Neural cell (in vitro differentiated cells): ENCODE data around the gene MLPH. TPM values are rescaled to one million over a fixed set of nuclear protein-coding genes. Genes with fewer than 3 reads are reported as not detected.

ENCODE experiments used
- H2AFZ ChIP-seq: fragments of 200-600, 300-800 bp; sonication (generic), shearing (Covaris generic); 2 replicates; pipeline ENCODE4 v1.6.0; 2014; ENCODE audit warnings: low read depth, mild to moderate bottlenecking, antibody characterized with exemption, low read length, moderate library complexity
- H3F3A ChIP-seq: fragments of 200-600 bp; shearing (Covaris generic); 2 replicates; pipeline ENCODE4 v1.6.1; 2016; ENCODE audit warnings: mild to moderate bottlenecking, moderate library complexity, mixed read lengths, antibody characterized with exemption, low read length; ENCODE audit not compliant: insufficient read depth, poor library complexity, severe bottlenecking
- H3K27ac ChIP-seq: fragments of 200-600, 300-800 bp; sonication (generic), shearing (Covaris generic); 2 replicates; pipeline ENCODE4 v1.5.1; 2014; ENCODE audit warnings: mild to moderate bottlenecking, low read length, moderate library complexity
- H3K27me3 ChIP-seq: fragments of 300-800, 200-600 bp; sonication (generic), shearing (Covaris generic); 2 replicates; pipeline ENCODE4 v1.6.0; 2014; ENCODE audit warnings: mild to moderate bottlenecking, low read depth, low read length, moderate library complexity; ENCODE audit not compliant: insufficient read depth
- H3K36me3 ChIP-seq: fragments of 300-800, 200-600 bp; sonication (generic), shearing (Covaris generic); 2 replicates; pipeline ENCODE4 v1.5.1; 2014; ENCODE audit warnings: mild to moderate bottlenecking, antibody characterized with exemption, low read length, moderate library complexity; ENCODE audit not compliant: insufficient read depth
- H3K4me2 ChIP-seq: fragments of 300-800, 200-600 bp; sonication (generic), shearing (Covaris generic); 2 replicates; pipeline ENCODE4 v1.6.0; 2014; ENCODE audit warnings: mild to moderate bottlenecking, low read length
- H3K4me3 ChIP-seq: fragments of 300-800, 200-600 bp; sonication (generic), shearing (Covaris generic); 2 replicates; pipeline ENCODE4 v1.5.1; 2014; ENCODE audit warnings: mild to moderate bottlenecking, low read length, moderate library complexity
- H3K79me2 ChIP-seq: fragments of 200-600 bp; shearing (Covaris generic); replicated peaks from 2 replicates; pipeline ENCODE4 v1.6.0; 2014; ENCODE audit warnings: mild to moderate bottlenecking, low read length, moderate library complexity; ENCODE audit not compliant: insufficient read depth
- H3K9ac ChIP-seq: fragments of 300-800, 200-600 bp; sonication (generic), shearing (Covaris generic); 2 replicates; pipeline ENCODE4 v1.6.1; 2016; ENCODE audit warnings: mild to moderate bottlenecking, low read length, mixed read lengths
- H3K9me2 ChIP-seq: fragments of 200-600 bp; shearing (Covaris generic); 2 replicates; pipeline ENCODE4 v1.6.1; 2016; ENCODE audit warnings: mild to moderate bottlenecking, low read length, mixed read lengths; ENCODE audit not compliant: insufficient read depth
- H3K9me3 ChIP-seq: fragments of 200-600, 300-800 bp; sonication (generic), shearing (Covaris generic); 2 replicates; pipeline ENCODE4 v1.6.1; 2016; ENCODE audit warnings: mild to moderate bottlenecking, mixed run types, low read length, moderate library complexity, mixed read lengths
- H4K20me1 ChIP-seq: fragments of 200-600 bp; shearing (Covaris generic); 2 replicates; pipeline ENCODE4 v1.6.1; 2016; ENCODE audit warnings: mild to moderate bottlenecking, mixed run types; ENCODE audit not compliant: insufficient read depth
- EP300 ChIP-seq: fragments of 450-650 bp; conservative IDR thresholded peaks from 2 replicates; pipeline ENCODE4 v1.6.1; 2014; ENCODE audit warnings: antibody characterized with exemption, mild to moderate bottlenecking, moderate library complexity; ENCODE audit not compliant: poor library complexity, severe bottlenecking
- EZH2 ChIP-seq: fragments of 200-600, 300-800 bp; shearing (Covaris generic), sonication (generic); IDR thresholded peaks from 2 replicates; pipeline ENCODE4 v1.6.1; 2014; ENCODE audit warnings: antibody characterized with exemption, low read length, borderline replicate concordance, mild to moderate bottlenecking; ENCODE audit not compliant: insufficient read depth, poor library complexity, severe bottlenecking
- MXI1 ChIP-seq: fragments of 450-650 bp; conservative IDR thresholded peaks from 2 replicates; pipeline ENCODE4 v1.6.1; 2014; ENCODE audit warnings: antibody characterized with exemption, mild to moderate bottlenecking; ENCODE audit not compliant: poor library complexity, severe bottlenecking
- POLR2AphosphoS5 ChIP-seq: IDR thresholded peaks from 2 replicates; pipeline ENCODE4 v1.6.1; 2012
- RAD21 ChIP-seq: fragments of 450-650 bp; conservative IDR thresholded peaks from 2 replicates; pipeline ENCODE4 v1.6.1; 2014; ENCODE audit warnings: antibody characterized with exemption, mild to moderate bottlenecking, moderate library complexity
- SMC3 ChIP-seq: fragments of 450-650 bp; conservative IDR thresholded peaks from 2 replicates; pipeline ENCODE4 v1.6.1; 2014; ENCODE audit warnings: antibody characterized with exemption, mild to moderate bottlenecking, moderate library complexity; ENCODE audit not compliant: poor library complexity
- TAF1 ChIP-seq: IDR thresholded peaks from 2 replicates; pipeline ENCODE4 v1.6.1; 2012; ENCODE audit warnings: low read depth
- polyA plus RNA-seq: library from polyadenylated mRNA; depleted of rRNA; stranded (reverse); fragments of >200 nt; gene quantifications from 2 replicates; pipeline ENCODE4 v1.2.3, GENCODE V29; 2014
- TF ChIP-seq, protein P1 (sequence below): fragments of 450-650 bp; IDR thresholded peaks from 2 replicates; pipeline ENCODE4 v1.5.1; 2014; ENCODE audit warnings: antibody characterized with exemption, mild to moderate bottlenecking, moderate library complexity; ENCODE audit not compliant: poor library complexity, severe bottlenecking
- TF ChIP-seq, protein P2 (sequence below): IDR thresholded peaks from 2 replicates; pipeline ENCODE4 v1.6.1; 2012; ENCODE audit warnings: borderline replicate concordance

MLPH gene
- polyA plus RNA-seq, 1 donor from 2014 or later = not detected

DNA sequence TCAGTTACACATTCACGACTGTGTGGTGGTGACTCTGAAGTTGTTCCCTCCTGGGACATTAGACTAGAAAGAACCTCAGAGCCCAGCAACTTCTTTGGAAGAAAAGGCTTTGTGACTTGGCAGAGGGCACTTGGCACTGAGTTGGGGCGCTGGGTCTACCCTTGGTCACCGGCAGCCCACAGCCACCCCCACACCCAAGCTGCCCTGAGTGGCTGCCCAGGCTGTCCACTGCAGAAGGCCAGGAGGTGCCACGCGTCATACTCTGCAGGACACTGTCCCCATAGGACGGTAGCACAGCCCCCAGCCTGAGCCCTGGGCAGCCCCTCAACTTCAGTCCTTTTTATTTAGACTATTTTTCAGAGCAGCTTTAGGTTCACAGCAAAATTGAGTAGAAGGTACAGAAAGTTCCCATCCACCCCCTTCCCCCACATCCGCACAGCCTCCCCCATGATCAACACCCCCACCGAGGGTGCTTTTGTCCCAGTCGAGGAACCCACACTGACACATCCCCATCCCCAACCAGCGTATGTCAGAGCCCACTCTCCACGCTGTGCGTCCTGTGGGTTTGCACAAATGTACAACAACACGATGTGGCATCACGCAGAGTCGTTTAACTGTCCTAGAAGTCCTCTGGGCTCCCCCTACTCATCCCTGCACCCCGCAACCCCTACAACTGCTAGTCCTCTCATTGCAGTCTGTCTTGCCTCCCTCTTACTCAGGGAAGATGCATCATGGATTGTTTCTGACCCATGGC, 80.4 kb downstream of the MLPH start:
- H3F3A ChIP-seq = no peaks in the 10 kb centered on the region
- no peak for TF ChIP-seq TAF1
- TF ChIP-seq, protein P1, sequence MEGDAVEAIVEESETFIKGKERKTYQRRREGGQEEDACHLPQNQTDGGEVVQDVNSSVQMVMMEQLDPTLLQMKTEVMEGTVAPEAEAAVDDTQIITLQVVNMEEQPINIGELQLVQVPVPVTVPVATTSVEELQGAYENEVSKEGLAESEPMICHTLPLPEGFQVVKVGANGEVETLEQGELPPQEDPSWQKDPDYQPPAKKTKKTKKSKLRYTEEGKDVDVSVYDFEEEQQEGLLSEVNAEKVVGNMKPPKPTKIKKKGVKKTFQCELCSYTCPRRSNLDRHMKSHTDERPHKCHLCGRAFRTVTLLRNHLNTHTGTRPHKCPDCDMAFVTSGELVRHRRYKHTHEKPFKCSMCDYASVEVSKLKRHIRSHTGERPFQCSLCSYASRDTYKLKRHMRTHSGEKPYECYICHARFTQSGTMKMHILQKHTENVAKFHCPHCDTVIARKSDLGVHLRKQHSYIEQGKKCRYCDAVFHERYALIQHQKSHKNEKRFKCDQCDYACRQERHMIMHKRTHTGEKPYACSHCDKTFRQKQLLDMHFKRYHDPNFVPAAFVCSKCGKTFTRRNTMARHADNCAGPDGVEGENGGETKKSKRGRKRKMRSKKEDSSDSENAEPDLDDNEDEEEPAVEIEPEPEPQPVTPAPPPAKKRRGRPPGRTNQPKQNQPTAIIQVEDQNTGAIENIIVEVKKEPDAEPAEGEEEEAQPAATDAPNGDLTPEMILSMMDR = no peak
- TF ChIP-seq RAD21 = no peak
- TF ChIP-seq EZH2 = no peak
- no peak for TF ChIP-seq EP300
- TF ChIP-seq, protein P2, sequence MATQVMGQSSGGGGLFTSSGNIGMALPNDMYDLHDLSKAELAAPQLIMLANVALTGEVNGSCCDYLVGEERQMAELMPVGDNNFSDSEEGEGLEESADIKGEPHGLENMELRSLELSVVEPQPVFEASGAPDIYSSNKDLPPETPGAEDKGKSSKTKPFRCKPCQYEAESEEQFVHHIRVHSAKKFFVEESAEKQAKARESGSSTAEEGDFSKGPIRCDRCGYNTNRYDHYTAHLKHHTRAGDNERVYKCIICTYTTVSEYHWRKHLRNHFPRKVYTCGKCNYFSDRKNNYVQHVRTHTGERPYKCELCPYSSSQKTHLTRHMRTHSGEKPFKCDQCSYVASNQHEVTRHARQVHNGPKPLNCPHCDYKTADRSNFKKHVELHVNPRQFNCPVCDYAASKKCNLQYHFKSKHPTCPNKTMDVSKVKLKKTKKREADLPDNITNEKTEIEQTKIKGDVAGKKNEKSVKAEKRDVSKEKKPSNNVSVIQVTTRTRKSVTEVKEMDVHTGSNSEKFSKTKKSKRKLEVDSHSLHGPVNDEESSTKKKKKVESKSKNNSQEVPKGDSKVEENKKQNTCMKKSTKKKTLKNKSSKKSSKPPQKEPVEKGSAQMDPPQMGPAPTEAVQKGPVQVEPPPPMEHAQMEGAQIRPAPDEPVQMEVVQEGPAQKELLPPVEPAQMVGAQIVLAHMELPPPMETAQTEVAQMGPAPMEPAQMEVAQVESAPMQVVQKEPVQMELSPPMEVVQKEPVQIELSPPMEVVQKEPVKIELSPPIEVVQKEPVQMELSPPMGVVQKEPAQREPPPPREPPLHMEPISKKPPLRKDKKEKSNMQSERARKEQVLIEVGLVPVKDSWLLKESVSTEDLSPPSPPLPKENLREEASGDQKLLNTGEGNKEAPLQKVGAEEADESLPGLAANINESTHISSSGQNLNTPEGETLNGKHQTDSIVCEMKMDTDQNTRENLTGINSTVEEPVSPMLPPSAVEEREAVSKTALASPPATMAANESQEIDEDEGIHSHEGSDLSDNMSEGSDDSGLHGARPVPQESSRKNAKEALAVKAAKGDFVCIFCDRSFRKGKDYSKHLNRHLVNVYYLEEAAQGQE = no peak
- no peak for TF ChIP-seq SMC3
- no peak for TF ChIP-seq MXI1
- no peak for TF ChIP-seq POLR2AphosphoS5
- no peaks in the 10 kb centered on the region for H3K9me3 ChIP-seq
- H3K9ac ChIP-seq = no peak overlapping the region
- no peaks in the 10 kb centered on the region for H3K36me3 ChIP-seq
- H3K27ac ChIP-seq = no peak overlapping the region
- H3K27me3 ChIP-seq = no peaks in the 10 kb centered on the region
- H3K9me2 ChIP-seq = no peaks in the 10 kb centered on the region
- H3K4me2 ChIP-seq = no peak overlapping the region
- no peaks in the 10 kb centered on the region for H3K79me2 ChIP-seq
- no peak overlapping the region for H2AFZ ChIP-seq
- H3K4me3 ChIP-seq = no peak overlapping the region
- no peaks in the 10 kb centered on the region for H4K20me1 ChIP-seq

DNA sequence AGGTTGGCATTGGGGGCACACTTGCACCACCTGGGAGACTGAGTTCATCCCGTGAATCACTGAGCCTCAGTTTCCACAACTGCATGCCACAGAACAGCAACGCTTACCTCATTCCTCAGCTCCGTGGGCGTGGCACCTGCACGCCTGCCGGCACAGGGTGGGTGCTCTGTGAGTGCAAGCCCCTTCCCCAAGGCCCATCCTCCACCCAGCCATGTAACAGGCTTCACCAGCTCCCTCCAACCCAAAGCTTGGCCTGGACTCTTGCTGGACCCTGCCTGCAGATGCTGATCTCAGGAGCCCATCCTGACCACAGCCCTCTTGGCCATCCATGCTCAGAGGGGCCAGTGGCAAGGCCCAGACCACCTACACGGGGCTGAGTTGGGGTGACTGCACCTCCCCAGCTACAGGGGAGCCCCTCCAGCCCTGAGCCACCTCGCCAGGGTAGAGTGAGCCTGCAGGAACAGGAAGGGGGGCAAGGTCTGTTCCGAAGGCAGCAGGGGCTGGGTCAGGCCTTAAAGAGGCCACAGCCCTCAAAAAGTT, 81.1 kb downstream of the MLPH start:
- Histone ChIP-seq H2AFZ (no peak overlapping the region), H3K4me2 (no peak overlapping the region), H3K9me3 (no peaks in the 10 kb centered on the region), H3K9me2 (no peaks in the 10 kb centered on the region), H4K20me1 (no peaks in the 10 kb centered on the region), H3K9ac (no peak overlapping the region), H3K36me3 (no peaks in the 10 kb centered on the region), H3K27ac (no peak overlapping the region), H3K4me3 (no peak overlapping the region), H3K79me2 (no peaks in the 10 kb centered on the region), H3F3A (no peaks in the 10 kb centered on the region), H3K27me3 (no peaks in the 10 kb centered on the region)
- TF ChIP-seq EZH2 = no peak
- no peak for TF ChIP-seq POLR2AphosphoS5
- TF ChIP-seq, protein P2 = no peak
- TF ChIP-seq TAF1 = no peak
- TF ChIP-seq RAD21 = no peak
- TF ChIP-seq MXI1 = no peak
- no peak for TF ChIP-seq EP300
- TF ChIP-seq, protein P1 = no peak
